K562 (cell line): Measurements from ENCODE around the gene TCHP. TPM values are rescaled to one million over a fixed set of nuclear protein-coding genes. Genes with fewer than 3 reads are reported as not detected.

Experiments used
- ATAC-seq: fragments of 200-7000 bp; cut with Tn5 transposase; 3 replicates; pipeline ENCODE4 v1.9.1; 2020; ENCODE audit warnings: moderate library complexity
- BruUV-seq: library from RNA; stranded (reverse); fragments of 400-500 nt; replicated peaks from 2 replicates; lab custom pipeline; 2021; lab: Mats Ljungman, UMichigan
- CTCF ChIA-PET: fragments of 300-600 bp; formaldehyde crosslinking; extraction: SDS; loops from one replicate; lab custom pipeline; 2021; ENCODE audit warnings: low intra/inter-chr PET ratio; lab: Yijun Ruan, JAX
- POLR2A ChIA-PET: fragments of 300-600, 350-650 bp; sonication (Branson Sonifier 250); formaldehyde crosslinking; extraction: SDS; loops from one replicate; lab custom pipeline; 2021; ENCODE audit warnings: antibody characterized with exemption, inconsistent platforms; lab: Yijun Ruan, JAX
- DNase-seq, 4 experiments: peaks; one replicate each; pipeline versions ENCODE4 v3.0.0 to v3.0.0-alpha.2; 2011 to 2018; ENCODE audit warnings: low spot score in 3 of 4, mixed read lengths in 3 of 4; ENCODE audit errors: extremely low read depth in 1 of 4
- FAIRE-seq: peaks from 2 replicates; lab custom pipeline; 2011; peaks lifted over from hg19 to GRCh38; lab: Jason Lieb, UNC
- H2AFZ ChIP-seq: 2 replicates; pipeline ENCODE4 v1.6.0; 2011; ENCODE audit warnings: low read depth, low read length, control low read depth, inconsistent platforms
- H3K27ac ChIP-seq: fragments of 200-600 bp; 3 replicates; pipeline ENCODE4 v1.8.0; 2011; ENCODE audit warnings: low read depth, mild to moderate bottlenecking, control low read depth, inconsistent platforms, low read length, moderate library complexity, mixed read lengths; ENCODE audit errors: extremely low read depth
- H3K27me3 ChIP-seq, 2 experiments: fragments of 300-600 bp in 1 of 2; 2 replicates in 1 of 2; 3 replicates in 1 of 2; pipeline versions ENCODE4 v1.6.0 to v1.8.0; 2011; ENCODE audit warnings: inconsistent platforms in 2 of 2, low read length in 2 of 2, mild to moderate bottlenecking in 1 of 2, mixed read lengths in 1 of 2, moderate library complexity in 1 of 2; ENCODE audit not compliant: control insufficient read depth in 2 of 2, insufficient read depth in 2 of 2
- H3K36me3 ChIP-seq: fragments of 300-600 bp; 3 replicates; pipeline ENCODE4 v1.8.0; 2011; ENCODE audit warnings: mild to moderate bottlenecking, low read length, inconsistent platforms; ENCODE audit not compliant: control insufficient read depth, insufficient read depth
- H3K4me1 ChIP-seq, 2 experiments: fragments of 200-600 bp in 1 of 2; replicated peaks in 1 of 2; 2 replicates in 1 of 2; 3 replicates in 1 of 2; pipeline versions ENCODE4 v1.5.1 to v1.8.0; 2011; ENCODE audit warnings: inconsistent platforms in 2 of 2, low read length in 2 of 2, mild to moderate bottlenecking in 1 of 2, mixed read lengths in 1 of 2, moderate library complexity in 1 of 2; ENCODE audit not compliant: control insufficient read depth in 2 of 2, insufficient read depth in 2 of 2
- H3K4me2 ChIP-seq: 2 replicates; pipeline ENCODE4 v1.6.1; 2011; ENCODE audit warnings: low read length, control low read depth, inconsistent platforms, mixed read lengths; ENCODE audit not compliant: insufficient read depth
- H3K4me3 ChIP-seq: fragments of 200-600 bp; sonication (generic), shearing (Covaris generic); 2 replicates; pipeline ENCODE4 v1.5.1; 2016; ENCODE audit warnings: control low read depth, inconsistent platforms
- H3K79me2 ChIP-seq: fragments of 200-600 bp; 3 replicates; pipeline ENCODE4 v1.8.0; 2011; ENCODE audit warnings: low read length, inconsistent platforms; ENCODE audit not compliant: control insufficient read depth, insufficient read depth
- H3K9ac ChIP-seq, 2 experiments: 2 replicates each; pipeline versions ENCODE4 v1.6.0 to v1.6.1; 2011; ENCODE audit warnings: low read depth in 2 of 2, low read length in 2 of 2, control low read depth in 1 of 2, inconsistent platforms in 1 of 2, mild to moderate bottlenecking in 1 of 2, mixed read lengths in 1 of 2; ENCODE audit not compliant: insufficient read depth in 1 of 2
- H3K9me1 ChIP-seq: one replicate; pipeline ENCODE4 v1.6.0; 2011; ENCODE audit warnings: inconsistent platforms, mild to moderate bottlenecking, low read length, moderate library complexity; ENCODE audit not compliant: control insufficient read depth, insufficient read depth
- H3K9me3 ChIP-seq: replicated peaks from 2 replicates; pipeline ENCODE4 v1.5.1; 2011; ENCODE audit warnings: low read depth, low read length, inconsistent platforms; ENCODE audit not compliant: control insufficient read depth, insufficient read depth
- H4K20me1 ChIP-seq: replicated peaks from 2 replicates; pipeline ENCODE4 v1.6.1; 2011; ENCODE audit warnings: low read length, inconsistent platforms, mixed read lengths; ENCODE audit not compliant: control insufficient read depth, insufficient read depth
- GABPA ChIP-seq: fragments of 200-800 bp; sonication (Bioruptor generic); conservative IDR thresholded peaks from 2 replicates; pipeline ENCODE4 v1.6.1; 2016; ENCODE audit warnings: low read depth, missing genetic modification characterization, missing compliant biosample characterization
- HOXB6 ChIP-seq: fragments of 250-450 bp; sonication (Bioruptor Pico); IDR thresholded peaks from 2 replicates; pipeline ENCODE4 v1.5.1; 2022; ENCODE audit warnings: mild to moderate bottlenecking, borderline replicate concordance
- LEF1 ChIP-seq: fragments of 450-650 bp; IDR thresholded peaks from 2 replicates; pipeline ENCODE4 v1.6.1; 2016; ENCODE audit warnings: mild to moderate bottlenecking
- MED1 ChIP-seq: sonication (generic); formaldehyde crosslinking; IDR thresholded peaks from 2 replicates; pipeline ENCODE4 v1.8.1; 2023; ENCODE audit warnings: missing genetic modification reagents, borderline replicate concordance
- MLX ChIP-seq, 2 experiments: fragments of 450-650 bp in 1 of 2; sonication (generic) in 1 of 2; formaldehyde crosslinking; conservative IDR thresholded peaks; 2 replicates each; pipeline versions ENCODE4 v1.4.0 to v1.8.1; 2020 to 2022; ENCODE audit warnings: mild to moderate bottlenecking in 1 of 2, missing genetic modification reagents in 1 of 2
- NR3C1 ChIP-seq: sonication (generic); formaldehyde crosslinking; IDR thresholded peaks from 2 replicates; pipeline ENCODE4 v1.8.1; 2022; ENCODE audit warnings: missing genetic modification reagents
- RBM14 ChIP-seq: fragments of 200-400 bp; formaldehyde crosslinking; IDR thresholded peaks from 2 replicates; pipeline ENCODE4 v1.6.1; 2018; ENCODE audit warnings: low read depth, mild to moderate bottlenecking, low read length, moderate library complexity, borderline replicate concordance; ENCODE audit not compliant: insufficient read depth
- TSHZ1 ChIP-seq: fragments of 250-450 bp; sonication (Bioruptor Pico); IDR thresholded peaks from 2 replicates; pipeline ENCODE4 v1.4.0; 2020; ENCODE audit warnings: mild to moderate bottlenecking, moderate library complexity
- ZNF316 ChIP-seq: fragments of 450-650 bp; IDR thresholded peaks from 2 replicates; pipeline ENCODE4 v1.6.1; 2016
- WGBS: fragments of 100-300 bp; shearing (Covaris generic); methylation state at CpG from one replicate; pipeline ENCODE4 v1.1.6; 2016; ENCODE audit warnings: low coverage, mixed read lengths; ENCODE audit not compliant: insufficient coverage; ENCODE audit errors: missing lambda C conversion rate; 5-methylcytosine and 5-hydroxymethylcytosine counted together
- in situ Hi-C: fragments of 300-500 bp; cut with MboI; formaldehyde crosslinking; loops from 4 replicates; pipeline ENCODE4 v1.15.0; 2018; ENCODE audit warnings: inconsistent platforms, mixed read lengths
- intact Hi-C: fragments of 100-400 bp; cut with micrococcal nuclease; formaldehyde crosslinking; loops from 2 replicates; pipeline ENCODE4 v1.14.2; 2022
- polyA plus RNA-seq, 8 experiments: library from polyadenylated mRNA; depleted of rRNA in 4 of 8; stranded (reverse) in 5 of 8; unstranded in 3 of 8; fragments of >200 nt; fragmentation: Nextera tagmentation in 2 of 8; fragmentation: Illumina TruSeq in 1 of 8; extraction: Ambion mirVana in 2 of 8; extraction: Trizol in 1 of 8; gene quantifications; 2 replicates each; pipeline versions ENCODE4 v1.2.1 to v1.2.3, GENCODE V29; 2011 to 2014; ENCODE audit warnings: inconsistent platforms in 1 of 8, missing spikeins in 1 of 8
- total RNA-seq, 7 experiments: library from RNA; depleted of rRNA in 6 of 7; stranded (reverse); fragments of >200 nt in 6 of 7; fragmentation: Illumina TruSeq in 2 of 7; extraction: Trizol in 2 of 7; gene quantifications; 2 replicates each; pipeline versions ENCODE4 v1.2.1 to v1.2.3, GENCODE V29; 2011 to 2021; ENCODE audit warnings: low replicate concordance in 1 of 7

Gene TCHP
- total and polyA plus RNA-seq, 9 of the 15 experiments (the other 6 are each of a cell fraction or from before 2014, with no cell fraction given): 3.4 to 30.4 (median 19.7) TPM

GRCh38 chr12:109931143-109931542, 31.1 kb downstream of the TCHP start (continued):
- no peak for TF ChIP-seq TSHZ1 (CRISPR knock-in tag)
- TF ChIP-seq MED1: no peak
- TF ChIP-seq NR3C1: no peak
- no peak for TF ChIP-seq GABPA (tag)
- TF ChIP-seq LEF1: no peak

- Histone ChIP-seq H3K4me1 (peaks cover 5 to 7% of the 10 kb centered on the region in 2 experiments; a peak in 4 of 5 replicates), H3K36me3 (peaks cover 57% of the 10 kb centered on the region; the same call in 2 of the 3 replicates), H2AFZ (no peak overlapping the region), H3K27me3 (no peaks in the 10 kb centered on the region), H3K27ac (no peak overlapping the region), H4K20me1 (no peaks in the 10 kb centered on the region), H3K4me3 (no peak overlapping the region), H3K4me2 (no peak overlapping the region), H3K9ac (no peak overlapping the region), H3K9me3 (no peaks in the 10 kb centered on the region), H3K79me2 (no peaks in the 10 kb centered on the region), H3K9me1 (no peaks in the 10 kb centered on the region)
- in situ Hi-C loops (no loop called here), intact Hi-C loops (no loop called here)
- ATAC-seq: no peak
- DNase-seq: no peak
- ChIA-PET CTCF (no interaction called here), POLR2A (no interaction called here)
- BruUV-seq: no TSS peak
- WGBS: 88% methylated on average over 13 of the region's 14 CpGs
- FAIRE-seq: no peak
- TF ChIP-seq RBM14: no peak
- TF ChIP-seq MLX (CRISPR knock-in tag; conservative IDR thresholded peaks at IDR 0.05): no peak
- TF ChIP-seq ZNF316: no peak
- TF ChIP-seq HOXB6 (CRISPR knock-in tag): no peak
Measured at GRCh38 chr12:109932878-109933503, 32.9 kb downstream of the TCHP start.
